HG02885 (cell line): ENCODE results near the gene NIP7.
"Not testable (repeated sequence)": the region's sequence is repeated elsewhere in the genome, so short reads cannot be mapped to it uniquely, and the experiment has no call there.

Experiments
- ATAC-seq: cut with Tn5 transposase; IDR thresholded peaks from one replicate; pipeline ENCODE4 v1.9.1; 2021; ENCODE audit warnings: mild to moderate bottlenecking; ENCODE audit not compliant: unreplicated experiment, poor library complexity

Gene NIP7

GRCh38 chr16:69339289-69340094, at the start of gene NIP7, which contains the start of gene COG8:
NIP7 (plus strand) TSS chr16:69339772; CDS start chr16:69339830, 58 bp downstream.
COG8 (minus strand) TSS chr16:69339564; CDS start chr16:69339552, 12 bp downstream.
- peak; percentile 89 for ATAC-seq

GRCh38 chr16:69291657-69292056, 47.9 kb upstream of the NIP7 start:
- not testable (repeated sequence) for ATAC-seq

DNA sequence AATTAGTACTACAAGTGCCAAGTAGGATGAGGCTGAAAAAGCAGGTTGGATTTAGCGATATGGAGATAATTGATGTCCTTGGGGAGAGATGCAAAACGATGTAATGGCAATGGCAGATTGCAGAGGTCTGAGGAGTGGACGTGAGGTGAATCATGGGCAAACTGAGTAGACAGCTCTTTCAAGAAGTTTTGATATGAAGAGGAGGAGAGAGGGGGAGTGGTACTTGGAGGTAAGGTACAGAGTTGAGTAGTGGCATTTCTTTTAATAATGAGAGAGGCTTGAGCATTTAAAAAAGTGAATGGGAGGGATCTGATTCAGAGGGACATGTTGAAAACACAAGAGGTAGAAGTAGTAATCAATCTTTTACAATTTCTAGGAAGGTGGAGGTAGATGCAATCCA, 46.2 kb upstream of the NIP7 start:
- no peak for ATAC-seq

- ATAC-seq, result no peak
Observed at GRCh38 chr16:69294051-69294450, 45.5 kb upstream of the NIP7 start.

DNA sequence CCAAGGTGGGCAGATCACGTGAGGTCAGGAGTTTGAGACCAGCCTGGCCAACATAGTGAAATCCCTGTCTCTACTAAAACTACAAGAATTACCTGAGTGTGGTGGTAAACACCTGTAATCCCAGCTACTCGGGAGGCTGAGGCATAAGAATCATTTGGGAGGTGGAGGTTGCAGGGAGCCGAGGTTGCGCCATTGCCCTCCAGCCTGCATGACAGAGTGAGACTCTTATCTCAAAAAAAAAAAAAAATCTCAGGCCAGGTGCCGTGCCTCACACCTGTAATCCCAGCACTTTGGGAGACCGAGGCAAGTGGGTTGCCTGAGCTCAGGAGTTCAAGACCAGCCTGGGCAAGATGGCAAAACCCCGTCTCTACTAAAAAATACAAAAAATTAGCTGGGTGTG, 42.8 kb upstream of the NIP7 start:
- ATAC-seq, result not testable (repeated sequence)

- no peak for ATAC-seq
Observed at GRCh38 chr16:69298261-69298660, 41.3 kb upstream of the NIP7 start.

DNA sequence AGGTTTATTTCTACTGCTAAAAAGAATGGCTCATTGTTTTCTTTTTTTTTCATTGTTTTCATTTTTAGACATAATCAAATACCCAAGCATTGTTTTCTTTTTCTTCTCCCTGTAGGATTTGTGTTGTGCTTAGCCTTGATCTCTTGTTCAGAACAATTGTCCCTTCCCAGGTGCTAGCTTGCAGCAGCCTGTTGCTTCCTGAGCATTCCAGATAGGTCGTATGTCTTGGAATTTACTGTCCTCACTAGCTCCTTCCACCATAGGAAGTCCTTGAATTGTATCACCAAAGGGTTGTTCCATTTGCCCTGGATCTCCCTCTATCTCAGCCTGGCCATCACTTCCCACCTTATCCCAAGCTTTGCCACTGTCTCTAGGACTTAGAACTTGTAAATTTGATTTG, 38.4 kb upstream of the NIP7 start:
- ATAC-seq, result no peak

- no peak for ATAC-seq
Observed at GRCh38 chr16:69301861-69302260, 37.7 kb upstream of the NIP7 start.

GRCh38 chr16:69302301-69302700, 37.3 kb upstream of the NIP7 start:
- no peak for ATAC-seq

DNA sequence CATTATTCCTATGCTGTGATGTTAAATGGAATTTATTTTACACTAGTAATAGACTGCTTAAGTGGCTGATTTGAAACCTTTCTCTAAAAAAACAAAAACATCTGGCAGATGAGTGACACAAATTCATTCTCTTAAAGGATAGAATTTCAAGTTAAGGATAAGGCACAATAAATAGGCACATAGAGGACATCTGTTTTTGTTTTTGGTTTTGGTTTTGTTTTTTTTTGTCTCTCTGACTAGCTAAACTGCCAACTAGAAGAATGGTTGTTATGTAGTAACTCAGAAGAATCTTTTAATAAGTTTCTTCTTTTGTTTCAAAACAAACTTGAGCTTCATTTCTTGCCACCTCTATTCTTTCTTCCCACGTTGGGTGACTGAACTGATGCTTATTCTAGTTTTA, 33.5 kb upstream of the NIP7 start:
- no peak for ATAC-seq

- ATAC-seq, result no peak
Observed at GRCh38 chr16:69307091-69307490, 32.5 kb upstream of the NIP7 start.

- ATAC-seq, result no peak
Observed at GRCh38 chr16:69307856-69308255, 31.7 kb upstream of the NIP7 start.

GRCh38 chr16:69309316-69309715, 30.3 kb upstream of the NIP7 start:
- ATAC-seq, result no peak

GRCh38 chr16:69310653-69311532, 28.7 kb upstream of the NIP7 start, which contains the start of gene VPS4A:
VPS4A (plus strand) TSS chr16:69311350; CDS start chr16:69311512, 162 bp downstream.
- peak; percentile 94 for ATAC-seq

DNA sequence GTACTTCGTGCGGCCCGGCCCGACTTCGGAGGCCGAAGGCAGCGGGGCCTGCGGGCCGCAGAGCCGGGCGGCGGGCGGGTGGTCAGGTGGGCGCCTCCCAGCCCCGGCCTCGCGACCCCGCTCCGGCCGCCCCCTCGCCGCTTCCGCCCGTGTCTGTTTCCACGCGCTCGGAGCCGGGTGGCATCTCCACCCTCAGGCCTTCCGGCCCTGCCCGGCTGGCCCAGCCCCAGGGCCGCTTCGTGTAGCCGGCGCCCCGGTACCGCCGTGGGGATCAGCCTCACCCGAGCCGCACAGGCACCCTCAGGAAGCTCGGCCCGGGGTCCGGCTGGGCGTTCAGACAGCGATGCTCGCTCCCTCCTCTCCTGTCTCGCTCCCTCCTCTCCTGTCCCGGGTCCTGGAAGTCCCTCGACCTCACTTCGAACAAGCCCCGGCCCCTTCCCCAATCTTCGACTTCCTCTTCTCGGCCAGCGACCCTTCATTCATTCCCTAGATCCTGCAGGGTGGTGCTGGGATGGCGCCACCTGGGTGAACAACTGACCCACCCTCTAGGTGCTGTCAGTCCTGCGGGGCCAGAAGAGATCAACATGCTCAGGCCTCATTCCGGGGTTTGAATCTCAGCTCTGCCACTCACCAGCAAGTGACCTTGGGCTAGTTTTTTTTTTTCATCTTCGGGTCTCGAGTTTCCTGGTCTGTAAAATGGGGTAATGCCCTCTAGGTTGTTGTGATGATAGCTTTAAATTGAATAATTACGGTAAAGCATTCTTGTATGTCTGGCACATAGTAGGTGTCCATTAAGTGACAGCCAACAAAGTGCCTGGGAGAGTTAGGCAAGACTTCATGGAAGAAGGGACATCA, 27.8 kb upstream of the NIP7 start:
- peak; percentile 49 for ATAC-seq

- ATAC-seq, result no peak
Observed at GRCh38 chr16:69313469-69313868, 26.1 kb upstream of the NIP7 start.

DNA sequence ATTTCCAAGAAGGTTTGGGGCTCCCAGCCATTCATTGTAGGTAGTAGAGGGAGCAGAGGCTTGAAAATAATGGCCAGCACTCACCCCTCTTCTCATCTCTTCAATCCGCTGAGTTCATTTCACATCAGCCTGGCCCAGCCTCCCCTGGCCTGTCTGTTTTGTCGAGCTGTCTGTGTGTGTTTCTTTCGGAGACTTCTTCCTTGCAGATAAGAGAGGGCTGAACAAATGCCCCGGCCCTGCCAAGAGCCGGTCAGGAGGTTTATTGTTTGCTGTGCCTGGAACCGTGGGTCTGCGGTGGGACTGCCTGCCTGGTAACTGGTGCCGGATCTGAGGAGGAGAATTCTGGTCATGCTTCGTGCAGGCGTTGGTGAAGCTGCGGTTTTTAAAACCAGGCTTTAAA, 25.0 kb upstream of the NIP7 start:
- no peak for ATAC-seq

- ATAC-seq, result no peak
Observed at GRCh38 chr16:69315486-69316311, 23.9 kb upstream of the NIP7 start.

DNA sequence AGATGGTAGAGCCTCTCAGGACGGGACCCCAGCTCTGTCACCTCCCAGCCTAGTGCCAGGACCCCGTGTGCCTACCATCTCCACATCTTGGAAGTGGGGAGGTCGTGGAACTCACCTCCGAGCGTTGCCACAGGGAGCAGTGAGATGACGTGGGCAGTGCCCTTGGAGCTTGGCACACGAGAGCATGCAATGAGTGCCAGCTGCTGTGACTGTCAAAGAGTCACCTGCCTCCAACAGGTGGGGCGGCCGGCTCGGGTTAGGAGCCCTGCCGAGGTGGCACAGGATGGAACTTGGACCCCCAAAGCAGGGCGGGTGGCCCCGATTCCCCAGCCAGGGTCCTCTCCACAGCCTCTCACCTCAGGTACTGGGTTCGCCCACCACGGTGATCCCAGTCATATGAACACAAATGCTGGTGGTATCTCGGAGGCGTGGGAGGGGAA, 23.0 kb upstream of the NIP7 start:
- ATAC-seq, result no peak
